Right lobe of liver (tissue), 4 donors: ENCODE results near the gene MANSC4.

Experiments used
- CTCF ChIP-seq, 4 donors: fragments of 200-600 bp in 3 of 4; fragments of 450-650 bp in 1 of 4; IDR thresholded peaks; one replicate each; pipeline versions ENCODE4 v1.5.1 to v1.8.0; 2016 to 2022; ENCODE audit warnings: antibody characterized with exemption in 4 of 4, mild to moderate bottlenecking in 2 of 4
- POLR2A ChIP-seq: fragments of 450-650 bp; IDR thresholded peaks from one replicate; pipeline ENCODE4 v1.6.1; 2017; ENCODE audit warnings: antibody characterized with exemption, mild to moderate bottlenecking
- donor health status: DM: no; HTN: no; CAD: no.
- donor health status: DM: no; HTN: no; CAD: no.
- donor health status: DM: no; HTN: yes; CAD: no.

GRCh38 chr12:27806259-27806658, 26.2 kb upstream of the MANSC4 start:
- no peak for TF ChIP-seq CTCF (IDR thresholded peaks at IDR 0.05)
- no peak for TF ChIP-seq POLR2A
